Right lobe of liver (tissue), 4 donors: ENCODE data around the gene PIK3R3.

Experiments
- CTCF ChIP-seq, 4 donors: fragments of 200-600 bp in 3 of 4; fragments of 450-650 bp in 1 of 4; IDR thresholded peaks; one replicate each; pipeline versions ENCODE4 v1.5.1 to v1.8.0; 2016 to 2022; ENCODE audit warnings: antibody characterized with exemption in 4 of 4, mild to moderate bottlenecking in 2 of 4
- POLR2A ChIP-seq: fragments of 450-650 bp; IDR thresholded peaks from one replicate; pipeline ENCODE4 v1.6.1; 2017; ENCODE audit warnings: antibody characterized with exemption, mild to moderate bottlenecking
- donor health status: DM: no; HTN: no; CAD: no.
- donor health status: DM: no; HTN: no; CAD: no.
- donor health status: DM: no; HTN: yes; CAD: no.

- TF ChIP-seq CTCF (IDR thresholded peaks at IDR 0.05) (no peak), POLR2A (no peak)
Observed at GRCh38 chr1:46008585-46008984, 123.8 kb downstream of the PIK3R3 start.
